Stimulated activated CD8-positive, alpha-beta memory T cell treated with anti-CD3 and anti-CD28 coated beads, Interleukin-2, amount 100 ng/mL, for 1 hour (primary cell): ENCODE data around the gene PLCB2.

Source experiments
- DNase-seq, 2 donors: peaks; one replicate each; pipeline ENCODE4 v3.0.0-alpha.2; 2020; ENCODE audit warnings: low read depth in 2 of 2

The PLCB2 gene

DNA sequence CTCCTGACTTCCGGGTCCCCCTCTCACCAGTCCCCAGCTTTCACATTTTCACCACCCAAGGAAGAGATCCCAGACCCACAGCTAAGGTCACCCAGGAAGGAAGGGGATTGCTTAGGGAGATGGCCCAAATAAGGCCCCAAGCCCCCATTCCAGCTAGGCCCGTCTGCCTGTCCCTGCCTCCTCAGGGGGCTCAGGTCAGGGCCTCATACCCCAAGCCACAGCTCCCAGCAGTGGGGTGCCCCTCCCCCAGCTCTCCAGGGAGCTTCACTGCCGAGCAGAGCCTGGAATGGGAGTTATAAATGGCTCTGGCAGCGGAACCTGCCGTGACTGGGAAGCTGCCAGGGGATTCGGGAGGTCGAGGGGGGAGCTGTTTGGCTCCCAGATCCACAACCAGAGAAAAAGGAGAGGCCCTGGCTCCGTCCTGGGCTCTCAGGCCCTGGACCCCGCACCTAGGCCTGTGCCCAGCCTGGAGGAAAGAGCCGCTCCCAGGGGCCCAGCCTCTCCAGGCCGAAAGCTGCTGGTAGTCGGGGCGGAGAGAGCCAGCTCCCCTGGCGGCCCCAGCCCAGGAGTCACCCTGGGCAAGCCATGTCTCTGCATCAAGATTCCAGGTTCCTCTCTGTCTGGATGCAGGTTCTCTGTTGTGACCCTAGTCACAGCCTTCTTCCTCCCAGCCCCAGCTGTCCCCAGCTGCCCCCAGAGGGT lies 32.5 kb upstream of the PLCB2 start:
- no peak for DNase-seq

DNA sequence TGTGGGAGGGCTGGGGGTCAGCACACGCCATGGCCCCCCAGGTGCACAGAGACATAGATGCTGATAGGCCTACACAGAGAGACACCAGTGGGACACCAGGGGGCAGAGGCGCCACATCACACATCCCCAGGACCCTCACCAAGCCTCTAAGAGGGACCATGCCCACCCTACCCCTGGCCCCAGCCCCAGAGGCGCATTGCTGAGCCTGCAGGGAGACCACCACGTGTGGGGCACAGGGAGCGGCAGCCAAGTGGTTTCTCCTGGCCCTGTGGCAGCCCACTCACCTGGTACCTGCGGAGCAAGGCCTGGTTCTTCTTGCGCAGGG lies 31.8 kb upstream of the PLCB2 start:
- DNase-seq, result no peak

DNA sequence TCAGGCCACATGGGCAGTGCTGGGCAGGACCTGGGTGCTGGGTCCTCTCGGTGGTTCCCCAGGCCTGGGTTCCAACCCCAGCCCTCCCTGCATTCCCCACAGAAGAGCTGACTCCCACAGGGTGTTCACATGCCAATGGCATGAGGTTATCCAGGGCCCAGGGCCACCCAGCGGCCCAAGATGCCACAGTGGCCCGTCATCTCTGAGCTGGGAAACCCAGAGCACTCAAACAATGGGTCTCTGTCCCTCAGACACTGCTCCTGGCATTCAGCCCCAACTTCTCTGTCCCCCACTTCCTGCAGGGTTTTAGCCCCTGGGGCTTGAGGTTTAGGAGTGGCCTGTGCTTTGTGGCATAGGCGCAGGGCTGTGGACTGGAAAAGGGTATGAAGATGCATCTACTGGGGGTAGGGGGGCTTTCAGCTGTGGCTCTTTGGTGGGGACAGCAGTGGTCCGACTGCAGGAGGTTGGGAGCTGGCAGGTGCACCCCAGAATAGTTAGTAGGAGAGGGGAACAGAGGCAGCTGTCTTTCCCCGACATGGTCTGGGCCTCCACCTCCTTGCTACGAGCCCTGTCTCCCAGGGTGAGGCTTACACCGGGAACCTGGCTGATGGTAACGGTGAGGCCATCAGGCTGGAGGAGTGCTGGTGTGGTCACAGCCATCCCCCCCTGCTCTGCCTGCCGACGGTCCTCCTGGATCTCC lies 31.3 kb upstream of the PLCB2 start:
- no peak for DNase-seq

DNA sequence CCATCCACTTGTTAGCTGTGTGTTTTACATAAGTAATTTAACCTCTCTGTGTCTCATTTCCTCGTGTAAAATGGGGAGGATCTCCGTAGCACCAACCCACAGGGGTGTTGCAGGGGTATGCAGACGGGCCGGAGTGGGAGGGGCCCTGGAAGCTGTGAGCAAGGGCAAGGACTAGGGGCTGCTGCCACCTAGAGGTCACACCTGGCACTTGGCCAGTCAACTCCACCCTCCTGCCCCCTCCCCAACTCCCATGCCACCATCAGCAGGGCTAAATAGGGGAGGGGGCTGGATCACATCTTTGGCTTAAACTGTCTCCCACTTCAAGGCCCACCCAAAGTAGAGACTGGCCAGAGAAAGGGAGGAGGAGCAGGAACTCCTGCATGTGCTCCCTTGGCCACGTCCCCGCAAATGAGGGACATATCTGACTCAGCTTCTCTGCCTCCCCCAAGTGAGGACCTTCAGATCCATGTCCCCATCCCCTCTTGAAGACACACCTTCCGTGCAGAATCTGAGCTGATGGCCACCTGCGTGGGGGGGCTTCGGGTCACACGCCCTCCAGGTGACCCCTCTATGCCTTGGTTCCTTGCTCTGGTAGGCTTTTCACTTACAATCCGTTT lies 30.4 kb upstream of the PLCB2 start:
- DNase-seq, result peak; percentile 37 to 59

GRCh38 chr15:40337597-40337996 lies 29.9 kb upstream of the PLCB2 start:
- no peak for DNase-seq

DNA sequence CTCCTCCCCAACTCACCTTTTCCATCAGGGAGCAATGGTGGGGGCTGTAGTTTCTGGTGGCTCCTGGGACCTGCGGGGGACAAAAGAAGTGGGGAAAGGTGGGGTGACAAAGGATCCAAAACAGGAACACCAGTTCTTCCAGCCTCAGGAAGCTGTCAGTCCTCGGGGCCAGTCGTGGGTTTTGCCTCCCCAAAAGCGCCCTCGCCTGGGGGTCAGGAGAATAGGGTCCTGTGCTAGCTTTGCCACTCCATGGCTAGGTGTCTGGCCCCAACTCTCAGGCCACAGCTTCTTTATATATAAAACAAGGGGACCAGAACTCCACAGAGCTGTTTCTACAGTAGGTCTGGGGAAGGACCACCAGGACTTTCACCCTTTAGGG lies 29.0 kb upstream of the PLCB2 start:
- no peak for DNase-seq

DNA sequence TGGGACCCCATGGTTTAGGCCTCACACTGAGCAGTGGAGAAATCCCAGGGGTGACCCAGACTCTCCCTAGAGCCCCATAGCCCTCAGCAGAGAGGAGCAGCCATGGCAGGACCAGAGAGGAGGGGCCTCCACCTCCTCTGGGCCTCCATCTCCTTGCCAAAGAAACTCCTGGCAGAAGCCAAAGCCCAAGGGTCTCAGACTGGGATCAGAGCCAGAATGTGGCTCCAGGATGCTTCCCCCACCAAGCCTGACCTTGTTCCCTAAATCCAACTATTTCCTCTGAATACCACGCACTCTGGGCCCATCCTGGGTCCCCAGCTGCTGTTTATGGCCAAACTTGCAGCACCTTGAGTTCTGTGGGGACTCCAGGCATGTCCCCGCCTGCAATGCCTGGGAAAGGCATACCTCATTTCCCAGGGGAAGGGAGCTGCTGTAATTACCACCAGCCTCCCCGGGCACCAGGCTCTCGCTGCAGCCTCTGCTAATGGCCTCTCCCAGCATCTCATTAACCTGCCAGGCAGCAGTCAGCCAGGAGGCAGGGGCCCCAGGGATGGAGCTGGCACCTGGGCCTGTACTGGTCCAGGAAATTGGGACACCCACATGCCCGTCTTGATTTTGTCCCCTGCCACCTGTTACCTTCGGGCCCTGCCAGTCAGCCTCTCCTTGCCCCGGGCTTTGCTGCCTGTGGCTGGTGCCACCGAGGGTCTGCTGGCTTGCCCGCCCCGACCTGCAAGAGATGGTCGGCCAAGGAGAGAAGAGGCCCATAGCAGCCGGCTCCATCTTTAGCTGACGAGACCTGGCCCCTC lies 28.4 kb upstream of the PLCB2 start:
- DNase-seq, result no peak

- no peak for DNase-seq
Observed at GRCh38 chr15:40334941-40335795, 27.4 kb upstream of the PLCB2 start.

DNA sequence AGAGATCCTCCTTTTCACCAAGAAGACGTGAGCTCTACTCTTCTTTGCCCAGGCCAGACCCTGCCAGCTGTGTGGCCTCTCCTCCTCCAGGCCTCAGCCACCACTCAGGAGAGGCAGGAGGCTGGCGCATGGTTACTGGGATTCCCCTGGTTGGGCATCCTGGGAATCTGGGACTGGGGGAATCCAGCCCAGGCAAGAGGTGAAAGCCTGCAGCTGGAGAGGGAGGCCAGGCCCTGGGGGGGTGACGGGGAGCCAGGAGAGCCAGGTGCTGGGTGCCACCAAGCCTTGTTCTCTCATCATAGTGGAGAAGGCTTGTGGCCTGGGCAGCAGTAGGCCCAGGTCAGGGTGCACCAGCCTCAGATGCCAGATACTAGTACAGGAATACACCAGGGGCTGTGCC lies 26.8 kb upstream of the PLCB2 start:
- no peak for DNase-seq

GRCh38 chr15:40333922-40334492 lies 26.3 kb upstream of the PLCB2 start:
- DNase-seq, result no peak

DNA sequence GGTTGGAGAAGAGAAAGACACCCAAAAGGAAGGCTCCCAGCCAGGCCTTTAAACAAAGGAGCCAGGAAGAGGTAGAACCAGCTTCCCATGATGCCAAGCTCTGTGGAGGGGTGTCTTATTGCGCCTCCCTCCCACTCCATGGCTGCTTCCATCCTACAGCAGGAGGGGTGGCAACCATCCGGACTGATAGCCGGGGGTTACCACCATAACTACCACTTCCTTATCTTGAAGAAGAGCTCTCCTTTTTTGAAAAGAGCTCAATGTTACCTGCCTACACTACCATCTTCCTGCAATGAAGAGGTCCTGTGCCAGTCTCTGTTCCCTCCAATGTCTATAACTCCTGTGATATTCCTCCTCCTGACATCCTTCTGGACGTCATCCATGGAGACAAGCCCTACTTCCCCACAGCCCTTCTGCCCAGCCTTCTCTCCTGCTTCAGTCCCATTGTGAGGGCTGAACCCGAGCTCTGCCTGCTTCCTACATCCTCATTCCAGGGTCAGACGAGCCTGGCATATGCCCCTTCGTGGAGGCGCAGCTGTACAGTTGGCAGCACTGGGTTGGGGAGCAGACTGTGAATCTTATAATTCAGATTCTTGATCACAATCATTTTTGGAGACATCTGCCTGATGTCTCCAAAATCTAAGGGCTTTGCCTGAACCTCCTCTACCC lies 24.5 kb upstream of the PLCB2 start:
- DNase-seq, result no peak

DNA sequence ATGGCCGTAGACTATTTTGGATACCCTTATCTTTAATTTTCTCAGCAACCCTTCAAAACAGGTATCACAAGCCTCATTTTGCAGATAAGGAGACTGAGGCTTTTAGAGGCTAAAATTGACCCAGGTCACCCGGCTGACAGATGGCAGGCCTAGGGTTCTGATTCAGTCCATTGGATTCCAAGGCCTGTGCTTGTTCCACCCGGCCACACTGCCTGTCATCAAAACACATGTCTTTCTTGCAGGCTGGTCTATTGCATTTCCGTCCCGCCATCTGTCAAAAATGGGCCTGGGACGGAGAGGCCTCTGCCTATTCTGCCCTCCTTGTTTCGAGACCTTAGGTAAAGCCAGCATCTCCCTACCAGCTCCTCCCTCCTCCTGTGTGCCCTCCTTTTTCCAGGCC lies 23.9 kb upstream of the PLCB2 start:
- DNase-seq, result no peak

- no peak for DNase-seq
Observed at GRCh38 chr15:40331026-40331425, 23.3 kb upstream of the PLCB2 start.

DNA sequence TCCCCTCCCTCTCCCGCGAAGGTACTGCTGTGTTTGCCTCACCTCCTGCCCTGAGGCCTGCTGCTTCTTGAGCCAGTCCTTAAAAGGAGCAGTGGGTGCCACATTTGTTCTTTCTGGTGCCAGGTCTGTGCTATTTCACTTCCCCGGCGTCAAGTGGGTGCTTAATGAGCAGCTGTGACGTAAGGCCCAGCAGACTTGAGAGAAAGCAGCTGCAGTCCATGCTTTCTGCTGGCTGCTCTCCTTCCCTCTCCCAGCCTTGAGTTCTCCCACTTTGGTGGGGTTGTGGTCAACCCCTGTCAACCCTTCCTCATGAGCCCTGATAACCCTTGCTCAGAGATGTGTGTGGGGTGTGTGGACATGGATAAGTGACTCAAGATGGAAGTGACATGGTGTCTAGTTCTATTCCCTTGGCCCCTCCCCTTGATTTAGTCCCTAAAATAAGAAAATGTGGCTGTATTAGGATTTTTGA lies 22.7 kb upstream of the PLCB2 start:
- no peak for DNase-seq

GRCh38 chr15:40329804-40330203 lies 22.1 kb upstream of the PLCB2 start:
- DNase-seq, result no peak

- no peak for DNase-seq
Observed at GRCh38 chr15:40328751-40329150, 21.0 kb upstream of the PLCB2 start.

- no peak for DNase-seq
Observed at GRCh38 chr15:40328176-40328575, 20.4 kb upstream of the PLCB2 start.

GRCh38 chr15:40327457-40327856 lies 19.7 kb upstream of the PLCB2 start:
- no peak for DNase-seq

DNA sequence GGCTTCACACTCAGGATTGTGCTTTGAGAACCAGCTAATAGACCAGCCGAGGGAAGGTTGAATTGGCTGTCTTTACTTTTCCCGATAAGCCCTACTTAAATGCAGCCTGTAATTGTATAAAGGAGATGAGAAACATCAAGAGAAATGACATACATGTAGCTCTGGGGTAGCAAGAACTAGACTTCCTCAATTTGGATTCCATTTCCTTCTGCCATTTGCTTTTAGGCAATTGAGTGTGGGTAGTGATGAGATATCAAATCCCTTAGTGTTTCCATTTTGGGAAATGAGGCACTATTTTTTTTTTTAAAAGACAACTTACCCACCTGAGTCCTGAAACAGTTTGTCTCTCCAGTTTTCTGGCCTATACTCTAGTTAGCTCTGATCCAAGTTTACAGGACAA lies 18.0 kb upstream of the PLCB2 start:
- DNase-seq, result no peak

- no peak for DNase-seq
Observed at GRCh38 chr15:40325188-40325587, 17.5 kb upstream of the PLCB2 start.
